ENCODE measurements around the gene CHMP4B.
A peak's percentile ranks its signal among the peaks of the same experiment; 100 is the strongest.
"Not testable (repeated sequence)": the region's sequence is repeated elsewhere in the genome, so short reads cannot be mapped to it uniquely, and the experiment has no call there.

Gene CHMP4B

DNA sequence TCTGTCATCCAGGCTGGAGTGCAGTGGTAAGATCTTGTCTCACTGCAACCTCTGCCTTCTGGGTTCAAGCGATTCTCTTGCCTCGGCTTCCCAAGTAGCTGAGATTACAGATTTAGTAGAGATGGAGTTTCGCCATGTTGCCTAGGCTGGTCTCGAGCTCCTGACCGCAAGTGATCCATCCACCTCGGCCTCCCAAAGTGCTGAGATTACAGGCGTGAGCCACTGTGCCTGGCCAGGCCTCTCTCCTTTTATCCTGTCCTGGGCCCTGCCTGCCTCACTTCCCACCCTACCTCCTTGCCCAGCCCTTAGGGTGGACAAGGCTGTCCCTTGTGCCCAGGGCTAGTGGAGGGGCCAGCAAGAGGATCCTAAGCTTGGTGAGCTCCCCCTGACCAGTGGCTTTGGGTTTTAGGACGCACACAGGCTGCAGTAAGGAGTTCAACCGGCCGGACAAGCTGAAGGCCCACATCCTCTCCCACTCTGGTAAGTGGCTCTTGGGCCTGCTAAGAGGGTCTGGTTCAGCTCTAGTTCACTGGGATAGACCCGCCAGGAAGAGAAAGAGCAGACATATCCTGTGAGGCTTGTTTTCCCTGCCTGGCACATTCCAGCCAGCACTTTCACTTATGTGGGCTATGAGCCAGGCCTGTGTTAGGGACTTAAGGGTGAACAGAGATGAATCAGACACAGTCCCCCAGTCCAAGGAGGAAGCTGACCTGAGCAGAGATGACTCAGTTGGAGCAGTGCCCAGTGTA is 21.9 kb upstream of the CHMP4B start:
- DNase-seq (ENCODE audit: extremely low read depth in 1 of 2, low read depth in 1 of 2), result no peak

DNA sequence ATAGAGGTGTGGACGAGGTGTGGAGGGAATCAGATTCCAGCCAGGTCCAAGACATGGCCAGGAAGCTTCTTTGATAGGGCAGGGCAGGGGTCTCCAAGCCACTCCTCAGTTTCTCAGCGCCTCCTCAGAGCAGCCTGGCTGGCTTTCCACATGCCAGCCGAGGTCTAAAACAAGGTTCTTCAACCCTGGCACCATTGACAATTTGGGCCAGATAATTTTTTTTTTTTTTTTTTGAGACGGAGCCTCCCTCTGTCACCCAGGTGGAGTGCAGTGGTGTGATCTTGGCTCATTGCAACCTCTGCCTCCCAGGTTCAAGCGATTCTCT is 21.3 kb upstream of the CHMP4B start:
- DNase-seq (ENCODE audit: extremely low read depth in 1 of 2, low read depth in 1 of 2), result no peak

DNA sequence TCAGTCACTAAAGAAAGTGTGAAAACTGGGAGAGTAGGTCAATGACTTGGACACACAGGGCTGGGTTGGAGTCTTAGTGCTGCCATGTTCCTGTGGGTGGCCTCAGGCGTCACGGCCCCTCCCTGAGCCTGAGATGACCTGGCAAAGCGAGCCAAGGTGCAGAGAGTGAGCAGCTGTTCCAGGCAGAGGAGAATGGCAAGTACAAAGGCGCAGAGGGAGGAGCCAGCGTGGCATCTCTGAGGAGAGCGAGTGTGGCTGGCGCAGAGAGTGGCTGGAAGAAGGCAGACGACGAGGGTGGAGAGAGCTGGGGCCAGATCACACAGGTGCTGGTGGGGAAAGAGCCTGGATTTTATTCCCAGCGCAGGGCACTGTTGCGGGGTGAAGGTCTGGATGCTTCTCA is 20.6 kb upstream of the CHMP4B start:
- DNase-seq (ENCODE audit: extremely low read depth in 1 of 2, low read depth in 1 of 2), result no peak

DNA sequence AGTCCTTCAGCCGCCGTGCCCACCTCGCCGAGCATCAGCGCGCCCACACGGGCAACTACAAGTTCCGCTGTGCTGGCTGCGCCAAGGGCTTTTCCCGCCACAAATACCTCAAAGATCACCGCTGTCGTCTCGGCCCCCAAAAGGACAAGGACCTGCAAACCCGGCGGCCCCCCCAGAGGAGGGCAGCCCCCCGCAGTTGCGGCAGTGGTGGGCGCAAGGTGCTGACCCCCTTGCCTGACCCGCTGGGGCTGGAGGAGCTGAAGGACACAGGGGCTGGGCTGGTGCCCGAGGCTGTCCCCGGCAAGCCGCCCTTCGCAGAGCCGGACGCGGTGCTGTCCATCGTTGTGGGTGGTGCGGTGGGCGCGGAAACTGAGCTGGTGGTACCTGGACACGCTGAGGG is 20.1 kb upstream of the CHMP4B start:
- no peak for DNase-seq (ENCODE audit: extremely low read depth in 1 of 2, low read depth in 1 of 2)

DNA sequence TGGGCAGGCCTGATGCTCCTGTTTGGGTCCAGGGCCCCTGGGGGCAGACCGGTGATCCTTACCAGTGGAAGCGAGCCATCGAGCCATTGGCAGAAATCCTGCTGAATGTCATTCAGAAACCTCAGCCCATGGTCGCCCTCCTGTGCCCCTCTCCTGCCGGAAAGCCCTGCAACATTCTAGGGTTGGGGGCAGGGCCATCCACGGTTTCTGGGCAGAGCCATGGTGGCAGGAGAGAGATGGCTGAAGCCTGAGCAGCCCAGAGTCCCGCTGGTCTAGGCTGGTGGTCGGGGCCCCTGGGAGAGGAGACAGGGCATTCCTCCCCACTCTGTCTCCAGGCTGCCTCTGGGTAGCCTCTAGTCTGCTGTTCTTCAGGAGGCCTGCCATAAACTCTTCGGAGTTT is 19.6 kb upstream of the CHMP4B start:
- DNase-seq (ENCODE audit: extremely low read depth in 1 of 2, low read depth in 1 of 2), result no peak

DNA sequence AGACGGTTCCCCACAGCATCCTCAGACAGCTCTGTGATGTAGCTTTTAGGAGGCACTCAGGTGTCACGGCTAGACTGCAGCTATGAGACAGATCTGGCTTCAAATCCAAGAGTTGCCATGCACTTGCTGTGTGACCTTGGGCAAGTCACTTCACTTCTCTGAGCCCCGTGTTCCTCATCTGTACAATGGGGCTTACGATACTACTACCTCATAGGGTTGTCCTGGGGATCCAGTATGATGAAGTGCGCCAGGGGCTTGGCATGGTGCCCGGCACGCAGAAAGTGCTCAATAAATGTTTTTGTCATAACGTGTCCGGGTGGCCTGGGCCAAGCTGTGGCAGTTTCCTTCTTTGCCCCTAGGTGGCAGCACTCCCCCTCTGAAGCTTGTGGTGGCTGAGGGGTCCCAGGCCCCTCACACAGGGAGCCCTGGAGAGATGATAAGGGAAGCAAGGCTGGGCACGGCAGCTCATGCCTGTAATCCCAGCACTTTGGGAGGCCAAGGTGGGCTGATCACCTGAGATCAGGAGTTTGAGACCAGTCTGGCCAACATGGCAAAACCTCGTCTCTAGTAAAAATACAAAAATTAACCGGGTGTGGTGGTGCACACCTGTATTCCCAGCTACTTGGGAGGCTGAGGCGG is 19.1 kb upstream of the CHMP4B start:
- DNase-seq (ENCODE audit: extremely low read depth in 1 of 2, low read depth in 1 of 2), result peak in 1 of 2 donors; percentile 16

DNA sequence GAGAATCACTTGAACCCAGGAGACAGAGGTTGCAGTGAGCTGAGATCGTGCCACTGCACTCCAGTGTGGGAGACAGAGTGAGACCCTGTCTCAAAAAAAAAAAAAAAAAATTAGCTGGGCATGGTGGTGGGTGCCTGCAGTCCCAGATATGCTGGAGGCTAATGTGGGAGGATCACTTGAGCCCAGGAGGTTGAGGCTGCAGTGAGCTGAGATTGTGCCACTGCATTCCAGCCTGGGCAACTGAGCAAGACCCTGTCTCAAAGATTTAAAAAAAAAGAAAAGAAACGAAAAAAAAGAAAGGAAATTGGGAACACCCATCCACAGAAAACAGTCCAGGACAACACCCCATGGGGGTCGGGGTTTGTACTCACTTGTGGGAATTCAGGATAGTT is 18.6 kb upstream of the CHMP4B start:
- not testable (repeated sequence) for DNase-seq (ENCODE audit: extremely low read depth in 1 of 2, low read depth in 1 of 2)

DNA sequence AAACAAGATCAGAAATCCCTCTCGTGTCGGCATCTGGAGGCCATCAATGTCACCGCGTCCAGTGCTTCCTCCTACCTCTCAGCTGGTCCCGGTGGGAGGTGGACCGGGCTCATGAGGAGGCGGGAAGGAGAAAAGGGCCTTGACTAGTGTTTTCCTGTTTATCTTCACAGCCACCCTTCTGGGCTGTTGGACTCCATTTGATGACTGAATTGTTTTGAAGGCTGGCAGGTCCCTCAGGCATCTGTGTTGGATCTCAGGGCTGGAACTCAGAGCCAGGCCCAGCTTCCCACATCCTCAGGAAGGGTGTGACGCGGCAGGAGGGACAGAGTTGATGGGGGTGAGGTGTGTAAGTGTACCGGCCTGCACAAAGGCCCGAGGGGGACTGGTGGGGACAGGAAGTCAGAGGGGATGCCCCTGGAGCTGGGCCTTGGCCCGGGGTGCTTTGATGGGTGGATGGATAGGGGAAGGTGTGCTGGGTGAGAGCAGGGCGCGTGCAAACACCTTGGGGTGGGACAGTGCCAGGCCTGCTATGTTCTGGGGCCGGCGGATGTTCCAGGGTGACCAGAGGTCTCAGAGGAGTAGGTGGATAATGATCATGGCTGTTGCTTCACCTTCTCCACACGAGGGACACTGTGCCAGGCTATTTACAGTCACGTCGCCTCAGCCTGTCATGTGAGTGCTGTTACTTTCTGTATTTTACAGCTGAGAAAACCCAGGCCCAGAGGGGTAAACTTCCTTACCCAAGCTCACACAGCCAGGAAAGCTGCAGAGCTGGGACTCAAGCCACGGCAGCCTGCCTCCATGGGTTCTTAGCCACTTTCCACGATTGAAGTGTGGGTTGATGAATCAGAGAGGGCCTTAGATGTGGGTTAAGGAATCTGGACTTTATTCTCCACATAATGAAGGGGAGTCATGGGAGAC is 17.9 kb upstream of the CHMP4B start:
- DNase-seq (ENCODE audit: extremely low read depth in 1 of 2, low read depth in 1 of 2), result no peak

DNA sequence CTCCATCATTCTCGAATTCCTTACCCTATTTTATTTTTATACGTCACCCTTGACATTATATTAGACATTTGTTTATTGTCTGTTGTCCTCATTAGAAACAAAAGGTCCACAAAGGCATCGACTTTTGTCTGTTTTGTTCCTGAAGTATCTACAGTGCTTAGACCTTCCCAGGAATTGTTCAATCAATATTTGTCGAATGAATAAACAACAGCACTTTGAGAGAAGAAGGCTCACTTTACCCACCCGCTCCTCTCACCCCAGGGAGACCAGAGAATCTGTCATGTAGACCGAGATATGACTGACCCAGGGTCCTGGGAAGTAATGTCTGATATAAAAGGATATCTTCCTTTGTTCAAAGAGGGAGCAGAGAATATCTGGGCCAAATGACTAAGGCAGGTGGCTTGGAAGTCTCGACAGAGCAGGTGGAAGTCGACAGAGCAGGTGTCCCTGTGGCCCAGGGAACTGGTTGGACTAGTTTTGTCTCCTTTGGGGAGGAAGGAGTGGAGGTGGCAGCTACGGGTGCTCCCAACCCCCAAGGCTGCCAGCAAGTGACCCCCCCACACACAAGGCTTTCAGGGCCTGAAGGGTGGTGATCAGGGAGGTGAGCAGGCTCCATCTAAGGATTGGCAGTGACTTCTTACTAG is 14.8 kb upstream of the CHMP4B start:
- DNase-seq (ENCODE audit: extremely low read depth in 1 of 2, low read depth in 1 of 2), result no peak

DNA sequence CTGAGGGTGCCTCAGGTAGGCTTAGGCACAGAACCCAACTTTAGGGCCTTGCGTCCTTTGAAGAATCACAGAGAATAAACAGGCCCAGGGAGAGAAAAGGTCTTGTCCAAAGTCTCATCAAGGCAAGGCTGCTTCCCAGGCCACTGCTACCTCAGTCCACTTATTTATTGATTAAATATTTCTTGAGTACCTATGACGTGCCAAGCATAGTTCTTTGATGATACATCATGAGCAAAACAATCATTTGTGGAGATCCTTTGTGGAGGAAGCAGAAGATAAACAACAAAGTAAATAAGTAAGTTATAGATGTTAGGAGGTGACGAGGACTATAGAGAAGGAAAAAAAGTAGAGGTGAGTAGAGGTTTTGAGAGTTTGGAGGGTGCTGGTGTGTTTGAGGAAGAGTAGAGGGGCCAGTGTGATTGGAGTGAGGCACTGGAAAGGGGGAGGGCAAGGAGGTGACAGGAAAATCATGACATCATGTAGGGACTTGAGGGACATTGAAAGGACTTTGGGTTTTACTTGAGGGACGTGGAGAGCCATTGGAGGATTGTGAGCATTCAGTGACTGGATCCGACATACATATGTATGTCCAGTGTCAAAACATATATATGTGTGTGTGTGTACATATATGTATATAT is 14.1 kb upstream of the CHMP4B start:
- no peak for DNase-seq (ENCODE audit: extremely low read depth in 1 of 2, low read depth in 1 of 2)

DNA sequence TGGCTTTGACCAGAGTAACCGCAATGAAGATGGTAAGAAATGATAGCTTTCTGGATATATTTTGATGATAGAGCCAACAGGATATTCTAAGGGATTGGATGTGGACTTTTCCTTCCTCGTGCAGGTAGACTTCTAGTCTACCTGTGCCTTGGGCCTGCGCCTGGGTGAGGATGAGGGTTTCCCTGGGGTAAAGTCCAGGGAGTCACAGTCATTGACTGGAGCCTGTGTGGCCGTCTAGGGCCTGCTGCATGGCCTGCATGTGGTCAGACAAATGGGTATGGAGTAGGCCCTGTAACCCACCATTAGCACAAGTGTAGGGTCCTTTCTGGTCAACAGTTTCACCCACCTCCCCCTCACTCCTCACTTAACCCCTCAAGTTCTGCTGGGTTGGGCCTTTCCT is 12.7 kb upstream of the CHMP4B start:
- DNase-seq (ENCODE audit: extremely low read depth in 1 of 2, low read depth in 1 of 2), result no peak

DNA sequence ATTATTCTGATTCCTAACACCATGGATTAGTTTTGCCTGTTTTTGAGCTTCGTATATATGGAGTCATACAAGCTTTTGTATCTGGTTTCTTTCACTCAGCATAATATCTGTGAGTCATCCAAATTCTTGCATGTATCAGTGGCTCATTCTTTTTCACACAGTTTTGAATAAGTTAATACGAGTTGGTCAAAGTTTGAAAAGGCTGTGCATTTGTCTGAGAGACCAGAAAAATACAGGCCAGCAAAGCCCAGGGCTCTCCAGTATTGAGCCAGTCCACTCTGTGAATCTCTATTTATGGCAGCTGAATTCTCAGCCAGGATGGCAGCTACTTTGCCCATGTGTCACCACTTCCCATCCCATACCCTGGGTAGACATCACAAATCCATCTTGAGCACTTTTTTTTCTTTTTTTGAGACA is 7.2 kb upstream of the CHMP4B start:
- DNase-seq (ENCODE audit: extremely low read depth in 1 of 2, low read depth in 1 of 2), result no peak

DNA sequence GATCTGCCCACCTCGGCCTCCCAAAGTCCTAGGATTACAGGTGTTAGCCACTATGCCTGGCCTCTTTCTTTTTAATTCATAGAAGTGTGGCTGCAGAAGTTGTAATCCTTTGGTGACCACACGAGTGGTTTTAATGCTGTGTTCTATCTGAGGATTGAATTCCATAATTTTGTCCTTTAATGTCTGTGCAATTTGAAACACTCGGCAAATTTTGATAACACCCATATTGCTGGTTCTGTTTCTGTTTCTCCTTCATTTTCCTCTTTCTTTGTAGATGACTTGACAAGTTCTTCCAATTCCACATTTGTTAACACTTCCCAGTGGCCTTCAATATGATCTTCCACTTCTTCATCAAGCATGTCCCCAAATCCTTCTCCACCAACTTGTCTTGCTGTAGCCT is 2.8 kb upstream of the CHMP4B start:
- DNase-seq (ENCODE audit: extremely low read depth in 1 of 2, low read depth in 1 of 2), result no peak

DNA sequence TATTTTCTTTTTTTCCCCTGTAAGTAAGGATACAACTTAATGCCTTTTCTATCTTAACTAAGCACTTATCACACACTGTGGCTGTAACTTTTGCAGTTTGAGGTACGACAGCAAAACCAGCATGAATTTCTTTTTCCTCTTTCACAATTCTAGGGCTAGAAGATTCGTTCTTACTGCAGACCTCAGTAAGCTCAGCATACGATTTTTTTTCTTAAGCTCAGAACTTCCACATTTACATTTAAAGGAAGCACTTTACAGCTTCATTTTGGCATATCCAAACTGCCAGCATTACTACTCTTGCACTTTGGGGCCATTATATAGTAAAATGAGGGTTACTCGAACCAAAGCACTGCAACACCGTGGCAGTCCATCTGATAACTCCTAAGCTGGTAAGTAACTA is 889 bp upstream of the CHMP4B start:
- no peak for DNase-seq (ENCODE audit: extremely low read depth in 1 of 2, low read depth in 1 of 2)

DNA sequence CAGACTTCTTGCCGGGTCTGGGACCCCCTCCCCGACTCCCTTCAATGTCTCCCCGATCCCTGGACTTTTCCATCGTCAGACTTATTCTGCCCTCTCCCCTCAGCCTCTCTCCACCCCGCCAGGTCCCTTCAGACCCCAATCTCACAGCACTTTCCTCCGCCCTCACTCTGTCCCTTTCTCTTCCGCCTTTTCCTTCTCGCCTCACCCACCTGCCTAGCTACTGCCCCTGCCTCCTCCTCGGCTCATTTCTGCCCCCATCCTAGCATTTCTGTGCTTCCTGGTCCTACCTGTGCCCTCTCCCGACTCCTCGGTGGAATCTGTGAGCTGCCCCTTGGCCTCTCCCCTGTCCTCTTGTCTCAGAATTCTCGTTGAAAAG is 616 bp downstream of the CHMP4B start:
- no peak for DNase-seq (ENCODE audit: extremely low read depth in 1 of 2, low read depth in 1 of 2)

DNA sequence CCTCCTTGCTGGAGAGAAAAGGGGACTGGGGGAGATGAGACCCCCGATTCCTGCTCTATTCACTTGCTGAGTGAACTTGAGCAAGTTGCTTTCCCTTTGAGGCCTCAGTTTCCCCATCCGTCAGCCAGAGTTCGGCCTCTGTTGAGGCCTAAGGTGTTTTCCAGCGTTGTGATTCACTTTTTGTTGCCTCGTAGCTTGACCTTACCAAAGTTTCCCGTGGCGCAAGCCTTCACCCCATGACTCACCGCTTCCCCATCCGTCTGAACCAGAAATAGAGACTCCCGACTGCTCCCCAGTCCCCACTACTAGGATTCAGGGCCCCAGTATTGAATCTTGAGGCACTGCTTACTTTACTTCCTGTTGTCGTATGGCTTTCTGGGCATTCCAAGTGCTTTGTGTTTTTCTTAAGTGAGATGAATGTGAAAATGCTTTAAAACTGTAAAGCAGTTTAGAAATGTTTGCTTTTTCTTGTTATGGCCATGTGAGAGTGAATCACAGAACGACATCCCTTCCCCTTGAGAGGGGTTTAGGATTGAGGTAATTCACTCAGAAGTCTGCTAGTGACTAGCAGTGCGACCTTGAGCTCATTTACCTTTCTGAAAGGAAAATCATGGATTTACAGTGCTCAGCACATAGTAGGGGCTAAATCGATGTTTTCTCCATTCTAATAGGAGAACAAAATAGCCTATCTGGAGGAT is 1.2 kb downstream of the CHMP4B start:
- DNase-seq (ENCODE audit: extremely low read depth in 1 of 2, low read depth in 1 of 2), result no peak

DNA sequence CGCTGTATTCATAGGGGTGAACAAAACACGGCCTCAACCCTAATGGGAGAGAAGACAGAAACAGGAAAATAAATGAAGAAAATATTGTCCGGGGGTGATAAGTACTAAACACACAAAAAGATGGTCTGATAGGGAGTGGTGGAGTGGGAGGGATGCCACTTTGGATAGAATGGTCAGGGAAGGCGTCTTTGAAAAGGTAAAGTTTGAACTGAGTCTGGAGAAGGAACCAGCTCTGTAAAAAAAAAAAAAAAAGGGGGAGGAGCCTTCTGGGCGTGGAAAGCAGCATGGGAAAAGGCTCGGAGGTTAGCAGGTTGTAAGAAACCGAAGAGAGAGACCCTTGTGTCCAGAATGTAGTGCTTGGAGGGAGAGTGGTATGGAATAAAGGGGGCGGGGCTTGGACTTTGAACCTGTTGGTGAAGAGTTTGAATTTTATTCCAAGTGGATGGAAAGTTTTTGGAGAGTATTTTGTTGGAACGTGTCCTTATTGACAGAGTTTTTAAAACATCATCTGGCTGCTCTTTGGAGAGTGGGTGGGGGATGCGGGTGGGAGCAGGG is 1.8 kb downstream of the CHMP4B start:
- no peak for DNase-seq (ENCODE audit: extremely low read depth in 1 of 2, low read depth in 1 of 2)

DNA sequence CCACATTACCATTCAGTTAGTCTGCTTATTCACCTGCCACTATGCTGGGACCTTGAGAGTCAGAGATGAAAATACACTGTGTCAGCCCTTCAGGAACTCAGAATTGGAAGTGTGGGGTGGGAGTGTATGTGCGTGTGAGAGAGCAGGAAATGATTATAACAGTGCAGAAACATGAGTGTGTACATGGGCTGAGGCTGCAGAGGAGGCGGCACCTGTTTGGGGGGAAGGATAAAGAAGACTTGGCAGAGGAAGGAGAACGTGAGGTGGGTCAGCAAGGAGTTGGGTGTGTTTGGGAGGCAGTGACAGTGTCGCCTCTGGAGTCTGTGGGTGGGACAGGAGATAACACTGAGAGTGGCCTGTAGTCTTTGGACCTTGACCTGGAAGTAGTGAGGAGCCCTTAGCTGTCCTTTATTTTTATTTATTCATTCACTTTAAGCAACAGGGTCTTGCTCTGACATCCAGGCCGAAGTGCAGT is 3.1 kb downstream of the CHMP4B start:
- no peak for DNase-seq (ENCODE audit: extremely low read depth in 1 of 2, low read depth in 1 of 2)

DNA sequence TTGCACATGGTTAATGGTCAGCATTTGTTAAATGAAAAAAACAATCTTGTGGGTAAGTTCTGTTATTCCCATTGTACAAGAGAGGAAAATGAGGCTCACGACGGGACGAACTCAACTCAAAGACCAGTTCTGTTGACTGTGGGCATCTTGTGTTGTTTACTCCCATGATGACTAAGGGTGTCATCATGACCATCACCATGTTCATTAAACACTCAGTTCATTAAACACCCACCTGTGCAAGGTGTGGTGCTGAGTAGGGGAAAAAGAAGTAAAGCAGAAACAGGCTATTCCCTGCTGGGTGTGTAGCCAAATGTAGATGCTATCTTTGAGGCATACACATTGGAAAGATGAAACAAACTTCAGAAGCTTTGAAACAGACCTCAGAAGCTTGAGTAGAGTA is 4.5 kb downstream of the CHMP4B start:
- DNase-seq (ENCODE audit: extremely low read depth in 1 of 2, low read depth in 1 of 2), result no peak

DNA sequence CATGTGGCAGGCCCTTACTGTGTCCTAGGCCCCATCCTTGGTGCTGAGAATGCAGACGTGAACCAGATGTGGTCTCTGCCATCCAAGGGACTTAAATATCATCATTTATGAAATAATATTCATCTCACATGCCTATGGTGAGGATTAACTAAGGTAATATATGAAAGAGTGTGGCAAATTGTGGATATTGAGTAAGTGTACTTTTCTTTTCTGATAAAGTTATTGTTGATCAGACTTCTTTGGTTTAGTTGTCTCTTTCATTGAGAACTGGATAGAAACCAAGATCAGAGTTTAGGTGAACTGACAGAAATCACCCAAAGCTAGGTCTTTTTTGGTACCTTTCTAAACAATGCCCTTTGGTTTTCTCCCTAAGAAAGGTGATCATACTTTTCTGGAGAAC is 5.0 kb downstream of the CHMP4B start:
- no peak for DNase-seq (ENCODE audit: extremely low read depth in 1 of 2, low read depth in 1 of 2)
